ENCODE data around the gene RAPGEF2. TPM values are rescaled to one million over a fixed set of nuclear protein-coding genes. Genes with fewer than 3 reads are reported as not detected.
"Not testable (repeated sequence)": the region's sequence is repeated elsewhere in the genome, so short reads cannot be mapped to it uniquely, and the experiment has no call there.

RAPGEF2 gene
- total and polyA plus RNA-seq, 8 donors: 3.3 to 78.1 (median 37.2) TPM

- WGBS, 5 donors: 68 to 88% (median 81%) methylated on average over 2 of the region's 2 CpGs
- Histone ChIP-seq H3K9me3 (no peaks in the 10 kb centered on the region), H3K27me3 (no peaks in the 10 kb centered on the region), H3K27ac (no peak overlapping the region), H3K36me3 (no peaks in the 10 kb centered on the region), H3K4me3 (no peak overlapping the region), H3K4me1 (peaks cover under 1 to 51% (median 17%) of the 10 kb centered on the region in 4 donors)
- intact Hi-C loops (cut with DNase I; ENCODE audit: low total_unique reads): no loop called here
- no peak for DNase-seq
- TF ChIP-seq EP300 (IDR thresholded peaks at IDR 0.05) (no peak), CTCF (IDR thresholded peaks at IDR 0.05) (no peak), POLR2A (IDR thresholded peaks at IDR 0.05) (no peak), POLR2AphosphoS5 (IDR thresholded peaks at IDR 0.05) (no peak)
Measured at GRCh38 chr4:159159611-159160010, 56.7 kb downstream of the RAPGEF2 start.

- intact Hi-C loops (cut with DNase I; ENCODE audit: low total_unique reads): no loop called here
- H3K27ac ChIP-seq: no peak overlapping the region
- H3K4me1 ChIP-seq: peaks cover 0 to 46% (median 17%) of the 10 kb centered on the region in 4 donors
- no peaks in the 10 kb centered on the region for H3K27me3 ChIP-seq
- 95 to 100% (median 100%) methylated on average over 1 of the region's 1 CpG for WGBS, 5 donors
- H3K4me3 ChIP-seq: no peak overlapping the region
- no peak for TF ChIP-seq EP300 (IDR thresholded peaks at IDR 0.05)
- no peak for TF ChIP-seq CTCF (IDR thresholded peaks at IDR 0.05)
- no peak for TF ChIP-seq POLR2AphosphoS5 (IDR thresholded peaks at IDR 0.05)
- TF ChIP-seq POLR2A (IDR thresholded peaks at IDR 0.05): no peak
- no peaks in the 10 kb centered on the region for H3K9me3 ChIP-seq
- no peaks in the 10 kb centered on the region for H3K36me3 ChIP-seq
- DNase-seq: no peak
Measured at GRCh38 chr4:159160242-159160641, 57.4 kb downstream of the RAPGEF2 start.

GRCh38 chr4:159161436-159161835 lies 58.6 kb downstream of the RAPGEF2 start:
- H3K27ac ChIP-seq; intact Hi-C loops (cut with DNase I; ENCODE audit: low total_unique reads); H3K36me3 ChIP-seq; DNase-seq; H3K9me3 ChIP-seq; H3K27me3 ChIP-seq; H3K4me3 ChIP-seq: not testable (repeated sequence)
- peaks cover 0 to 50% (median 19%) of the 10 kb centered on the region in 4 donors for H3K4me1 ChIP-seq
- WGBS, 5 donors: 82 to 95% (median 93%) methylated on average over 3 of the region's 3 CpGs

GRCh38 chr4:159162576-159162975 lies 59.7 kb downstream of the RAPGEF2 start:
- no peaks in the 10 kb centered on the region for H3K9me3 ChIP-seq
- 65 to 84% (median 79%) methylated on average over 1 of the region's 1 CpG for WGBS, 5 donors
- H3K36me3 ChIP-seq: no peaks in the 10 kb centered on the region
- no peak overlapping the region for H3K27ac ChIP-seq
- no peak for DNase-seq
- no peak overlapping the region for H3K4me3 ChIP-seq
- no peaks in the 10 kb centered on the region for H3K27me3 ChIP-seq
- H3K4me1 ChIP-seq: peaks cover 0 to 46% (median 21%) of the 10 kb centered on the region in 4 donors
- TF ChIP-seq EP300 (IDR thresholded peaks at IDR 0.05) (no peak), CTCF (IDR thresholded peaks at IDR 0.05) (no peak), POLR2AphosphoS5 (IDR thresholded peaks at IDR 0.05) (no peak), POLR2A (IDR thresholded peaks at IDR 0.05) (no peak)
- intact Hi-C loops (cut with DNase I; ENCODE audit: low total_unique reads): no loop called here

- no peak for TF ChIP-seq POLR2A (IDR thresholded peaks at IDR 0.05)
- TF ChIP-seq EP300 (IDR thresholded peaks at IDR 0.05): no peak
- no peak for TF ChIP-seq POLR2AphosphoS5 (IDR thresholded peaks at IDR 0.05)
- no peak for TF ChIP-seq CTCF (IDR thresholded peaks at IDR 0.05)
- Histone ChIP-seq H3K4me1 (peaks cover 0 to 42% (median 17%) of the 10 kb centered on the region in 4 donors), H3K36me3 (no peaks in the 10 kb centered on the region), H3K27ac (no peak overlapping the region), H3K27me3 (no peaks in the 10 kb centered on the region), H3K9me3 (no peaks in the 10 kb centered on the region), H3K4me3 (no peak overlapping the region)
- intact Hi-C loops (cut with DNase I; ENCODE audit: low total_unique reads): no loop called here
- no peak for DNase-seq
Measured at GRCh38 chr4:159163521-159163920, 60.6 kb downstream of the RAPGEF2 start.

Measured in stomach (tissue), 9 donors.